Muscle of back (tissue), 11 donors: ENCODE measurements around the gene LRRN4CL. TPM values are rescaled to one million over a fixed set of nuclear protein-coding genes. Genes with fewer than 3 reads are reported as not detected.
A peak's percentile ranks its signal among the peaks of the same experiment; 100 is the strongest.
"Not testable (repeated sequence)": the region's sequence is repeated elsewhere in the genome, so short reads cannot be mapped to it uniquely, and the experiment has no call there.

Experiments used
- DNase-seq, 3 donors: peaks; one replicate each; pipeline versions ENCODE4 v3.0.0 to v3.0.0-alpha.2; 2013
- polyA plus RNA-seq, 10 donors: library from polyadenylated mRNA; unstranded; fragments of 120-200 nt; gene quantifications; one replicate each; pipeline ENCODE4 v1.2.1, GENCODE V29; 2013; ENCODE audit not compliant: insufficient read length in 10 of 10

The LRRN4CL gene
- polyA plus RNA-seq, 10 donors, result 12.8 to 31.1 (median 20.4) TPM

- no peak for DNase-seq
These were observed 11.6 kb downstream of the LRRN4CL start for GRCh38 chr11:62677714-62678113.

GRCh38 chr11:62677156-62677555 is 12.2 kb downstream of the LRRN4CL start:
- DNase-seq, result no peak

- no peak for DNase-seq
These were observed 12.6 kb downstream of the LRRN4CL start for GRCh38 chr11:62676698-62677097.

DNA sequence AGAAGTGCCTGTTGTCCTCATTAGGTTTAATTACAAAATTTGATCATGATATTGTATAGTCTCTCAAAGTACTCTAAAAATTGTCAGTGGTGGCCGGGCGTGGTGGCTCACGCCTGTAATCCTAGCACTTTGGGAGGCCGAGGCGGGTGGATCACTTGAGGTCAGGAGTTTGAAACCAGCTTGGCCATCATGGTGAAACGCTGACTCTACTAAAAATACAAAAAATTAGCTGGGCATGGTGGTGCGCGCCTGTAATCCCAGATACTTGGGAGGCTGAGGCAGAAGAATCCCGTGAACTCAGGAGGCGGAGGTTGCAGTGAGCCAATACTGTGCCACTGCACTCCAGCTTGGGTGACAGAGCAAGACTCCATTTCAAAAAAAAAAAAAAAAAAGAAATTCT is 13.9 kb downstream of the LRRN4CL start:
- not testable (repeated sequence) for DNase-seq

DNA sequence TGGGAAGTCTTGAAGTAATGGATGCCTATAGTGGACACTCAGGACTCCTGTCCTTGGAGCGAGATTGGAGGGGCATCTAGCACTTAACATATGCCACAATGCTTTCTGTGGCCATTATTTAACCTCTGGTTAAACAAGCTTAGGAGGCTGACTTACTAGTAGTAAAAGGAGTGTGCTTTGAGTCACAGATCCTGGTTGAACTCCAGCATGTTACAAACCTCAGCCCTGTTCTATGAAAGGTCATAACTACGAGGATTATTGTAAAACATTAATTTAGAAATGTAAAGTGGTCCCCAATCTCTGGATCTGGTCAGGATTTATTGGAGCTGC is 16.2 kb downstream of the LRRN4CL start:
- DNase-seq, result no peak

- peak; percentile 83 to 96 (median 86) for DNase-seq
These were observed 17.5 kb downstream of the LRRN4CL start, which contains the start of the genes LBHD1 and UQCC3 for GRCh38 chr11:62671608-62672389. Gene LBHD1 (minus strand): TSS chr11:62672267. CDS start chr11:62670031, 2,236 bp downstream. Gene UQCC3 (plus strand): TSS chr11:62671673. CDS start chr11:62671746, 73 bp downstream.

- no peak for DNase-seq
These were observed 18.1 kb downstream of the LRRN4CL start for GRCh38 chr11:62671236-62671607.

DNA sequence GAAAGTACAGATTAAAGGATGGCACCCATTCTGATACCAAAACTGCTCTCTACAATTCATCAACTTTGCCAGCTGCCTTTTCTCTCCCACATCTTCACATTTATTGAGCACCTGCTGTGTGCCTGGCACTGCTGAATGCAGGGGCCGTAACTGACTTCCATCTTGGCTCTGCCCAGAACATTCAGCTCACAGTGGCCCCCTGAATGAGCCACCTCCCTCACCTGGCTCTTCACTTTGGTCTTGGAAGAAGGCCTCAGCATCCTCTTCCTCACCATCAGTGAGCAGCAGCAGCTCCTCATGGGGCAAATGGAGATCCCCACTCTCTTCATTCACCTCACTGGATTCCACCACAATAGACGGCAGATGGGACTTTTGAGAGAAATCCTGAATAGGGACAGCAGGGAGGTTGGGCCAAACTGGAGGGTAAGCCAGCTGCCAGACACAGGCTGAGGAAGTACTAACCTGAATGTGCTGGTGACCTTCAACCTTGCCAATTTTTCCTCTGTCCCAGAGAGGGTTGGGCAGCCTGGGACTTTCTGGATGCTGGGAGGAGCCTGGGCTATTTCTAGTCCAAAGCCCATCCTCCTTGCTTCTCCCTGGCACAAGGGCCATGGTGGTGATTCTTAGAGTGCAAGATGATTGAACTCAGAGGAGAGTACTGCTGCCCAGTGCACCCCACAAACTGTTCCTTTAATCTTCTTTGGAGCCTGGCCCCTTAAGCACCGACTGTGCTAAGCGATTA is 19.7 kb downstream of the LRRN4CL start:
- DNase-seq, result no peak

GRCh38 chr11:62667460-62667859 is 21.9 kb downstream of the LRRN4CL start:
- DNase-seq, result no peak

GRCh38 chr11:62666259-62666926 is 22.9 kb downstream of the LRRN4CL start:
- no peak for DNase-seq

DNA sequence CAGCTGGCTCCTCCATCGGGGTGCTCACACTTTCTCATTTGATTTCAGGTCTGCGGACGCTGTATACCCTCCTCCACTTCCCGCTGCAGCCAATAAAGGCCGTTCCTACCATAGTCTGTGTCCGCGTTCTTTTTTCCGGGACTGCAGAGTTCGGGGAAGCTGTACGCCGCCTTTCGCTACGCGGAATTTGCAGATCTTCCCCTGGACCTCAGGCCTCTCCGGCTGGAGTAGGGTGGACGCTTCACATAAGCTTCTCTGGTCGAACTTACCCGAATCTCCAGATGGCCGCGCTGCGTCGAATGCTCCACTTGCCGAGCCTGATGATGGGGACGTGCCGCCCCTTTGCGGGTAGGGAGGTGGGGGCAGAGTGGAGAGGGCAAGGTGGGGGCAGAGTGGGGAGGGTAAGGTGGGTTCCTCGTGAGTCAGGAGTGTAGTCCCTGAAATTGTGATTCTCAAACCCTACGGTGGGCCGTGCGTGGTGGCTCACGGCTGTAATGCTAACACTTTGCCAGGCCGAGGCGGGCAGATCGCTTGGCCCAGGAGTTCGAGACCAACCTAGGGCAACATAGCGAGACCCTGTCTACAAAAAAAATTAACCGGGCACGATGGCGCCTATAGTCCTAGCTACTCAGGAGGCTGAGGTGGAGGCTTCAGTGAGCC is 23.6 kb downstream of the LRRN4CL start:
- DNase-seq, result no peak

DNA sequence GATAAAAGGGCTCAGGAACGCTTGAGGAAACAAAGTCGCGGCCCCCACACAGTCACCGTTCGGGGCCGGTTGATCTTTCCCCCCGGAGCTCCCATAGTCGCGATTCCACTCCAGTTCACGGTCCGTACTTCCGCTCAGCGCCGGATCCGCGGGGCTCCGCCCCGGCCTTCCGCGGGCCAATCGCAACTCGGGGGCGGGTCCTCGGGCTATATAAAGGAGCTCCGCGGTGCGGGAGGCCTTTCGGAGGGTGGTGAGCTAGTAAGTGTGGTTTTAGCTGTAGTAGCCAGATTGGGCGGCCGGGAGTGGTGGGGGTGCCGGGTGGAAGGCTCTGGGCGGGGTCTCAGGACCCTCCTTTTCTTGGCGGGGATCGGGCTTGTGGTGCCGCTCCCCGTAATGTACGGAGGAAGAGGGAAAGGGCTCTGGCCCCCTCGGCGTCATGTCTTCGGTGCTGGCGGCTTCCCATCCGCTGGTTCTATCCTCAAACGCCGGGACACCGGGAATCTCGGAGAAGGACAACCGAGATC is 24.2 kb downstream of the LRRN4CL start, which contains the start of the genes C11orf98 and CSKMT:
TSS of gene C11orf98 (minus strand) at position 136 of the 524 bp plus-strand sequence. CDS start at position 95, 41 bp downstream.
TSS of gene CSKMT (plus strand) at position 238 of the 524 bp plus-strand sequence. CDS start 568 bp downstream, outside the sequence.
- peak; percentile 95 to 98 (median 97) for DNase-seq

- DNase-seq, result no peak
These were observed 24.8 kb downstream of the LRRN4CL start for GRCh38 chr11:62664405-62665074.

GRCh38 chr11:62656796-62657429 is 32.4 kb downstream of the LRRN4CL start:
- no peak for DNase-seq

DNA sequence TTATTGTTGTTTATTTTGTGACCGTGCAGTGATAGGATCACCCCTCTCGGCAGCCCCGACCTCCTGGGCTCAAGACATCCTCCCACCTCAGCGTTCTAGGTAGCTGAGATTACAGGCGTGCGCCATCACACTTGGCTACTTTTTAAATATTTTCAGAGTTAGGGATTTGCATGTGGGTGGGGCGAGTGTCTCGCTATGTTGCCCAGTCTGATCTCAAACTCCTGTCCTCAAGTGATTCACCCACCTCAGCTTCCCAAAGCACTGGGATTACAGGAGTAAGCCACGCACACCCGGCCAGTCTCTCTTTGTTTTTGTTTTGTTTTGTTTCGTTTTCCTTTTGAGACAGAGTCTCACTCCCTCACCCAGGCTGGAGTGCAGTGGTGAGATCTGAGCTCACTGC is 35.0 kb downstream of the LRRN4CL start:
- DNase-seq, result no peak

- no peak for DNase-seq
These were observed 36.9 kb downstream of the LRRN4CL start for GRCh38 chr11:62652161-62653006.

- DNase-seq, result not testable (repeated sequence)
These were observed 39.0 kb downstream of the LRRN4CL start for GRCh38 chr11:62650283-62650682.

- no peak for DNase-seq
These were observed 39.8 kb downstream of the LRRN4CL start for GRCh38 chr11:62649486-62649885.

DNA sequence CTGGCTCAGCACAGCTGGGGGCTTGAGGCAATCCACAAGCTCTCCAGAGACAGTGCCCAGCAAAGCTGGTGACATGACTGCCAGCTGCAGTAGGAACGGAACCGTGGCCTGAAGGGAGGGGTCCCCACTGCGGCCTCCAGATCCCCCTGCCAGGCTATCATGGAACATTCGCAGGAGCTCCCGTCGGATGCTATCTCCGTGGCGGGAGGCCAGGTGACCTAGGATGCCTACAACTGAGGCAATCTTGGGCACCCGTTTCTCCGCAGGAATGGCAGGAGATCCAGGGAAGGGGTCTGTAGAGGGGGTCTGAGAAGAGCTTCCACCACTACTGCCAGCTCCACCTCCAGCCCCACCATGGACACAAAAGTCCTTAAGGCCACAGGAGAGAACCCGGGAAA is 40.4 kb downstream of the LRRN4CL start:
- no peak for DNase-seq
